ENCODE data around the gene ZNRF4. TPM values are rescaled to one million over a fixed set of nuclear protein-coding genes. Genes with fewer than 3 reads are reported as not detected.

Gene ZNRF4
- total and polyA plus RNA-seq, 2 of the 8 experiments (the other 6 are each of a cell fraction or from before 2014, with no cell fraction given) = not detected

- no peak for TF ChIP-seq YY1 (IDR thresholded peaks at IDR 0.05; ENCODE audit: low read depth, low read length)
These were observed 2.3 kb upstream of the ZNRF4 start (continued) for GRCh38 chr19:5452594-5453565.
